GM18909 (cell line): ENCODE results near the gene VASP.
"Not testable (repeated sequence)": the region's sequence is repeated elsewhere in the genome, so short reads cannot be mapped to it uniquely, and the experiment has no call there.

Source experiments
- ATAC-seq: cut with Tn5 transposase; IDR thresholded peaks from one replicate; pipeline ENCODE4 v1.9.1; 2021; ENCODE audit warnings: mild to moderate bottlenecking; ENCODE audit not compliant: unreplicated experiment, poor library complexity

Gene VASP

GRCh38 chr19:45496349-45496953 lies 10.8 kb upstream of the VASP start:
- peak; percentile 19 for ATAC-seq

DNA sequence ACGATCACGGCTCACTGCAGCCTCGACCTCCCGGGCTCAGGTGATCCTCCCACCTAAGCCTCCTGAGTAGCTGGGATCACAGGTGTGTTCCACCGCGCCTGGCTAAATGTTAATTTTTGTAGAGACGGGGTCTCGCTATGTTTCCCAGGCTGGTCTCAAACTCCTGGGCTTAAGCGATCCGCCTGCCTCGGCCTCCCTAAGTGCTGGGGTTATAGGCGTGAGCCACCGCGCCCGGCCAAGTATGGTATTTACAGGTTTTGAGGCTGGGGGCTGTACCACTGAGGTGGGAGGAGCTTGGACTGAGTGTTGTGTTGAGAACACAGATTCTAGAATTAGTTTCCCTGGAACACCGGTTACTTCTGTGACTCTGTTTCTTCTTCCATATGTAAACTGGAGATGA lies 9.5 kb upstream of the VASP start:
- ATAC-seq: no peak

GRCh38 chr19:45498411-45499195 lies 8.7 kb upstream of the VASP start, which contains the start of gene PPM1N:
Gene PPM1N (plus strand): TSS chr19:45498443. CDS start chr19:45498473, 30 bp downstream.
- no peak for ATAC-seq

GRCh38 chr19:45499196-45500180 lies 7.8 kb upstream of the VASP start:
- ATAC-seq: no peak

GRCh38 chr19:45500918-45501729 lies 6.2 kb upstream of the VASP start:
- no peak for ATAC-seq

- no peak for ATAC-seq
Measured at GRCh38 chr19:45501730-45502014, 5.6 kb upstream of the VASP start.

DNA sequence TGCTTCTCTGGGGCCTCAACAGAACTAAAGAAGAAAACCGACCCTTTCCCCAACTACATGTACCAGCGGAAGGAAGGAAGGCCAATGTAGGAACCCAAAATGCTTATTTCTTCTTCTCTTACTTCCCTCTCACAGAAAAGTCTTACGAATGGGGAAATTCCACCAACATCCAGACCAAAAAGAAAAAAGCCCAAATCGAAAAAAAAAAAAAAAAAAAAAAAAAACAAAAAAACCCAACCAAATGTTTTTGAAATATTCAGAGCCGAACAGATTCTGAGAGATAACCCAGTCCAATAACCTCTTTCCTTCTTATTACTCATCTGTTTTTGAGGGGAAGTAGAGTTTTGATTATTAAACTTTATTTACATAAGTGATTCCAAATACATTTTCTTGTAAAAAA lies 5.2 kb upstream of the VASP start:
- no peak for ATAC-seq

- no peak for ATAC-seq
Measured at GRCh38 chr19:45503909-45504308, 3.4 kb upstream of the VASP start.

DNA sequence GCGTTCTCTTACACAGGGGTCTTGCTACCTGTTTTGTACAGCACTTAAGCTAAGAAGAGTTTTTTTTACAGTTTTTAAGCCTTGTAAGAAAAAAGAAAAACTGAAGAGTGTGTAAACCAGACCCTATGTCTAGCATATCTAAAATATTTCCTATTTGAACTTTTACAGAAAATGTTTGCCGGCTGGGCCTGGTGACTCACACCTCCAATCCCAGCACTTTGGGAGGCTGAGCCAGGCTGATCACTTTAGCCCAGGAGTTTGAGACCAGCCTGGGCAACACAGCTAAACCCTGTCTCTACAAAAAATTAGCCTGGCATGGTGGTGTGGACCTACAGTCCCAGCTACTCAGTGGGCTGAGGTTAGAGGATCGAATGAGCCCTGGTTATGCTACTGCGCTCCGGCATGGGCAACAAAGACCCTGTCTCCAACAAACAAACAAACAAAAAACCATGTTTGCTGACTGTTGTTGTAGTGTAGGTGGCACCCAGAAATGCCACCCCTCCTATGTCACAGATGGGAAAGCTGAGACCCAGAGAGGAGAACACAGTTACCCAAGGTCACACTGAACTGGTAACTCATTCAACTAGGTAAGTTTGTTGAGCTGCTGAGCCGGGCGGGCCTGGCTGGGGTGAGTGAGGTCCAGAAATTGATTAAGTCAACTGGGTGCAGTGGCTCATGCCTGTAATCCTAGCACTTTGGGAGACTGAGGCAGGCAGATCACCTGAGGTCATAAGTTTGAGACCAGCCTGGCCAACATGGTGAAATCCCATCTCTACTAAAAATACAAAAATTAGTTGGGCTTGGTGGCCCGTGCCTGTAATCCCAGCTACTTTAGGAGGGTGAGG lies 1.9 kb upstream of the VASP start:
- ATAC-seq: no peak

GRCh38 chr19:45505996-45506245 lies 1.4 kb upstream of the VASP start:
- no peak for ATAC-seq

DNA sequence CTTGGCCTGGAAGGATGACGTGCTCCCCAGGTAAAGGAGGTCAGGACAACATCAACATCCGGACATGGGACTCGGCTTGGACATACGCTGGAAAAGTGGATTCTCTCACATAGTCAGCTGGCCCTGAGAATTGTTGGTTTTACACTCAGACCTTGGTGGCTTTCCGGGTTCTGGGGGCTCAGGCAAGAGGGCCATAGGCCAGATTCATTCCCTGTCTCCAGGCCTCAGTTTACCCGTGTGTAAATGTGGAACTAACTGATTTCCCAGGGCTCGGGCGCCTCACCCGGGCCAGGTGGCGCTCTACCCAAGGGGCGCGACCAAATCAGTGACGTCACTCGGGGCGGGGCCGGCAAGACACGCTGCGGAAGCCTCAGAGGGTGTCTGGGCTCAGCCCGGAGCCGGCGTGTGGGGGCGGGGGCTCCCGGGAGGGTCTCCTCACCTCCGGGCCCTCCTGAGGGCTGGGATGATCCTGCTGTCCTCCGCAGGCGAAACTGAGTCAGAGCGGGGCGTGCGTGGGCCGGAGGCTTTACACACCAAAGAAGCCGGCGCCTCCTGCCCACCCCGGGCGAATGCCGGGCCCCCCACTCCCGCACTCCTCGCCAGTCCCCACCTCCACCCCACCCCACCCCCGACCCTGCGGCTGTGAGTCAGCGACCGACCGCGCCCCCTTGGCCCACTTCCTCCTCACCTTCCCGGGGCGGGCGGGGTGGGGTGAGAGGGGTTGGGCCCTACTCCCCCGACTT lies 862 bp upstream of the VASP start:
- peak; percentile 65 for ATAC-seq

- no peak for ATAC-seq
Measured at GRCh38 chr19:45507872-45508416, 665 bp downstream of the VASP start.

GRCh38 chr19:45508417-45508860 lies 1.2 kb downstream of the VASP start:
- ATAC-seq: no peak

DNA sequence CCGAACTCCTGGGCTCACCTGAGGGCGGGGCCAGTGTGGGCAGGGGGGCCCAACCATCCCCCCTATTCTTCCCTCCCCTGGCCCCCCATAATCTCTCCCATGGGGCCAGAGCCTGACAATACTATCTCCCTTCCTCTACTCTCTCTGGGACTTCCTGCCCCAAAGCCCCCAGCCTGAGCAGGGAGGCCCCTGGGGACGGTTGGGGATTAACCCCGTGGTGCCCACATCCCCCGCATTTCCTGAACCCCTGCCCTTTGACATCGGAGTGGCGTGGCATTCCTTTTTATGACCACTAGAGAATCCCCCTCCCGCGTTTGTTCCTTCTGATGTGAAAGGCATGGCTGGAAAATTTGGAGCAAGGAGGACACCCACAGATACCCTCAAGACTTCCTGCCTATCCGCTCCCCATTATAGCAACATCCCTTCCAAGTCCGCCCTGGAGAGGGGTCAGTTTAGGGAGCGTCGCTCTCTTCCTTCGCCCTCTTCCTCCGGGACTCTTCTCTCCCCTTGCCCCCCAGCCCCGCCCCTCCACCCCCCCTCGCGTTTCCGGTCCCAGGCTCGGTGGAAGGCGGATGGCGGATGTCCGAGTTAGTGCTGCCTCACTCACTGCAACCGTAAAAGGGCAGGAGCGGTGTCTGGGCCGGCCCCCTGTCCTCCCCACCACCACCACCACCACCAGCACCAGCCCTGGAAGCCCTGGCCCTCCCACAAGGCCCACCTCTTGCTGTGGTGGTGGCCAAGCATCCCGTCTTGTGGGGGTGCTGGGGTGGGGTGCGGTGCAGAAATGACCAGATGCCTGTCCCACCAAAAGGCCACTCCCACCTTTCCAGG lies 1.8 kb downstream of the VASP start:
- no peak for ATAC-seq

DNA sequence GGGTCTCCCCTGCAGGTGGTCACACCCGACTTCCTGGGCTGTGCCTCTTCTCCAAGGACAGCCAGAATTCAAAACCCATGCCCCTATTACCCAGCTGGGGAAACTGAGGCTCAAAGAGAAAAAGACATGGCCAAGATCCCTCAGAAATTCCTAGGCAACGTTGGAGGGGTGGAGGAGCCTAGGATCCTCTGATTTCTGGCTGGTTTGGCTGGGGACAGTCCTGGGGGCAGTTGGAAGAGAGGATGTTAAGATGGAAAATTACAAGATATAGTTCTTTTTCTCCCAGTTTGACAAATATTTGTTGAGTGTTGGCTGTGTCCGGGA lies 2.4 kb downstream of the VASP start:
- no peak for ATAC-seq

- ATAC-seq: not testable (repeated sequence)
Measured at GRCh38 chr19:45510352-45510751, 3.1 kb downstream of the VASP start.

DNA sequence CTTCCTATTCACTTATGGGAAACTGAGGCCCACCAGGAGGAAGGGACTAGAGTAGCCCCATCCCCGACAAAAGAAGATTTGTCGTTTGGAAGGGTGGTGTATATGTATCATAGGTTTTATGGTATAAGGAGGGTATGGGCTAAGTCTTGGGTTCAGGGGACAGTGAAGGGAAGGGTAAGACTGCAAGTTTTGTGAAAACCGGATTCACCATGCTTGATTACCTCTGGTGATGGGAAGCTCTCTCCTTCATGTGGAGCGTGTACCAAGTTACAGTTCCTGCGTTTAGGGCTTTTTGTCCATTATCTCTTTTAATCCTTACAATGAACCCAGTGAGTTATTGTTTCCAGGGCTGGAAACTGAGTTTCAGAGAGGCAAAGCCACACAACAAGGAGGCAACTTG lies 3.8 kb downstream of the VASP start:
- ATAC-seq: no peak
